Measurements from ENCODE around the gene XYLT1. TPM values are rescaled to one million over a fixed set of nuclear protein-coding genes. Genes with fewer than 3 reads are reported as not detected.

The XYLT1 gene
- total and polyA plus RNA-seq, 8 donors: 6.0 to 8.4 (median 7.3) TPM

DNA sequence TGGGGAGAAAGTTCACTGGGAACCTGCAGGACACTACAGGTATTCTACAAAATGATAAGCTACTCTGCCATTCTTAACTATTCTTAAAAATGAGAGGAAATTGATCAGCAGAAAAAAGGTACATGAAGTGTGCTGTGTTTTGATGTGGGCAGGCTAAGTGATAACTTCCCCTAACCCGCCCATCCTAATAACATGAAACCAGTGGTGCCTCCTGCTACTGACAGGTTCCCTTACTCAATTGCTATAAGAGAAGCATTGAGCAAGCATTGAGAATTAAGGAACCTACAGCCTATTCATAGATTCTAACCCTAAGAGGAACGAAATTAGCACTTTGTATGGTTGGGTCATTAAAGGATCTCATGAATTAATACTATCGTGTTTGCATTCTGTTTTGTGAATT is 18.9 kb downstream of the XYLT1 start:
- peak; percentile 52 for ATAC-seq
- Histone ChIP-seq H3K36me3 (no peaks in the 10 kb centered on the region), H3K27ac (peak overlapping the region in 1 of 2 donors; percentile 29), H3K4me3 (no peak overlapping the region), H3K4me1 (peaks cover 0 to 52% of the 10 kb centered on the region in 2 donors), H3K9me3 (no peaks in the 10 kb centered on the region), H3K27me3 (no peaks in the 10 kb centered on the region)
- DNase-seq: no peak
- TF ChIP-seq, protein P1, sequence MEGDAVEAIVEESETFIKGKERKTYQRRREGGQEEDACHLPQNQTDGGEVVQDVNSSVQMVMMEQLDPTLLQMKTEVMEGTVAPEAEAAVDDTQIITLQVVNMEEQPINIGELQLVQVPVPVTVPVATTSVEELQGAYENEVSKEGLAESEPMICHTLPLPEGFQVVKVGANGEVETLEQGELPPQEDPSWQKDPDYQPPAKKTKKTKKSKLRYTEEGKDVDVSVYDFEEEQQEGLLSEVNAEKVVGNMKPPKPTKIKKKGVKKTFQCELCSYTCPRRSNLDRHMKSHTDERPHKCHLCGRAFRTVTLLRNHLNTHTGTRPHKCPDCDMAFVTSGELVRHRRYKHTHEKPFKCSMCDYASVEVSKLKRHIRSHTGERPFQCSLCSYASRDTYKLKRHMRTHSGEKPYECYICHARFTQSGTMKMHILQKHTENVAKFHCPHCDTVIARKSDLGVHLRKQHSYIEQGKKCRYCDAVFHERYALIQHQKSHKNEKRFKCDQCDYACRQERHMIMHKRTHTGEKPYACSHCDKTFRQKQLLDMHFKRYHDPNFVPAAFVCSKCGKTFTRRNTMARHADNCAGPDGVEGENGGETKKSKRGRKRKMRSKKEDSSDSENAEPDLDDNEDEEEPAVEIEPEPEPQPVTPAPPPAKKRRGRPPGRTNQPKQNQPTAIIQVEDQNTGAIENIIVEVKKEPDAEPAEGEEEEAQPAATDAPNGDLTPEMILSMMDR (IDR thresholded peaks at IDR 0.05): no peak
- intact Hi-C loops (cut with DNase I): no loop called here

DNA sequence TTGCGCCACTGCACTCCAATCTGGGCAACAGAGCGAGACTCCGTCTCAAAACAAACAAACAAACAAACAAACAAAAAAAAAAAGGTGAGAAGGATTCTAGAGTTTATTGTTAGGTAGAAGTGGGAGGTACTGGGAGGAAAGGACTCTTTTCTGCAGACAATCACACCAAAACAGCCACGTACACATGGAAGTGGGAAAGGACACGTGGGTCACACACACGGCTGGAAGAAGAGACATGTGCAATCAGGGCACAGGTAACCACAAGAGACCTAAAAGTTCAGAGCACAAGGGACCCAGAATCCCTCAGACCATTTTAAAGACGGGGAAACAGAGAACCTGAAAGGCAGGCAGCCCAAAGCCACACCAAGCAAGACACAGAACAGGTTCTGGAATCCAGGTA is 20.5 kb downstream of the XYLT1 start:
- TF ChIP-seq, protein P1 (IDR thresholded peaks at IDR 0.05): no peak
- no peaks in the 10 kb centered on the region for H3K9me3 ChIP-seq
- intact Hi-C loops (cut with DNase I): no loop called here
- no peak overlapping the region for H3K4me3 ChIP-seq
- DNase-seq: no peak
- no peak for ATAC-seq
- H3K27me3 ChIP-seq: no peaks in the 10 kb centered on the region
- H3K36me3 ChIP-seq: no peaks in the 10 kb centered on the region
- H3K27ac ChIP-seq: no peak overlapping the region
- H3K4me1 ChIP-seq: peaks cover 0 to 52% of the 10 kb centered on the region in 2 donors

DNA sequence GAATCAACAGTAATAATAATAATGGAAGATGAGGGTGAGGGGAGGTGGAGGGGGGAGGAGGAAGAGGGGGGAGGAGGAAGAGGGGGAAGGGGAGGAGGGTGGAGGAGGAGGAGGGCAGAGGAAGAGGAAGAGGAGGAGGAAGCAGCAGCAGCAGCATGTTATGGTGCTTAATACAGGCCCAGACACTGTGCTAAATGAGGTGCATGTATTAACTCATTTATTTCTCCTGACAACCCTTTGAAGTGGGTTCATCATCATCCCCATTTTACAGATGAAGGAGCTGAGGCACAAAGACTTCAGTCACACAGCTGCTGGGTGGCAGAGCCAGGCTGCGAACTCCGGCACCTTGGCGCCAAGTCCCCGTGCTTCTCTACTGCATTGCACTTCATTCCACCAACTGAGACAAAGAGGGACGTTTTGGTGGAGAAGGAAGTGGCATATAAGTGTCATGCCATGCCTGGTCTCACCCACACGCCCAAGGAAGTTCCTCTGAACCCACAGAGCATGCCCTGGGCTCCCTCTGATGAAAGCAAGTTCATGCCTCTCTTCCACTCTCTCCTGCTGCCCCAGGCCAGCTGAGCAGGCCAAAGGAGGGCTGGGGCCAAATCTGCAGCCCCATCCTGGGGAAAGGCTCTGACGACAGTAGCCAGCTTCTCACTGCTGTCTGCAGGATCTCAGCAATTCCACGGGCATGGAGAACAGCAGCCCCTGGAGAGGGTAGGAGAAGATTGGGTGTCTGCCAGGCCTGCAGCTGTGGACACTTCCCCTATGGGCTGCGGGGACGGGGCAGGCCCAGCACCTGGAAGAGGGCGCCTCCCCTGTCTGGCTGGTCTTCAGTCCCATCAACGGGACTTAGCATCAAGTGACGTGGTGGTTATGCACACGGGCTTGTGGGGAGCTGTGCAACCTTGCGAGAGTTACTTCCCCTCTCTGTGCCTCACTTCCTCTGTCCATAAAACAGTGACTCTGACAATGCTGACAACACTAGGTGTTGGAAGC is 21.8 kb downstream of the XYLT1 start:
- DNase-seq (peak in 2 of 4 donors; percentile 63 to 88), ATAC-seq (peak; percentile 82)
- Histone ChIP-seq H3K36me3 (no peaks in the 10 kb centered on the region), H3K27me3 (no peaks in the 10 kb centered on the region), H3K4me3 (no peak overlapping the region), H3K27ac (peak overlapping the region in 1 of 2 donors; percentile 84), H3K9me3 (no peaks in the 10 kb centered on the region), H3K4me1 (peaks cover 0 to 50% of the 10 kb centered on the region in 2 donors)
- TF ChIP-seq, protein P1 (IDR thresholded peaks at IDR 0.05): no peak
- intact Hi-C loops (cut with DNase I): no loop called here

DNA sequence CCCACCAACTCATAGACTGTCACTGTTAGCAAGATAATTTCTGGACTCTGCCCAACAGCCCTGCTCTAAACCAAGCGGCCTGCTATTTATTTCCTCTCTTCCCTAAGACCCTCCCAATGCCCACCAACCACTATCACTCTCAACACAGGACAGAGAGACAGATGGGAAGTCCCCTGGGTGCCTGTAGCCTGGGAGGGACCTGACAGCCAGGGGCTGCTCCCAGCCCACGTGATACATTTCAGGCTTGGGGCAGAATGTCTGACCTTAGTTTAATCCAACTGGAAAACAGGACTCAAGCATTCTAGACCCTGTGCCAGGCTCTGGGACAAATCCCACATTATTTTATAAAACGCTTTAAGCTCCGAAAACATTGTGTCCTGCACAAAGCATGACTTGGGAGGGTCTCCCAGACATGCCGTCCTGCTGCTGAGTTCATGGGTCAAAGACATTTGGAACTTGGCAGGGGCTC is 23.6 kb downstream of the XYLT1 start:
- H3K27me3 ChIP-seq: no peaks in the 10 kb centered on the region
- TF ChIP-seq, protein P1 (IDR thresholded peaks at IDR 0.05): no peak
- no peak for DNase-seq
- H3K4me3 ChIP-seq: no peak overlapping the region
- H3K4me1 ChIP-seq: peaks cover 0 to 35% of the 10 kb centered on the region in 2 donors
- no peak overlapping the region for H3K27ac ChIP-seq
- intact Hi-C loops (cut with DNase I): no loop called here
- no peak for ATAC-seq
- no peaks in the 10 kb centered on the region for H3K36me3 ChIP-seq
- H3K9me3 ChIP-seq: no peaks in the 10 kb centered on the region

DNA sequence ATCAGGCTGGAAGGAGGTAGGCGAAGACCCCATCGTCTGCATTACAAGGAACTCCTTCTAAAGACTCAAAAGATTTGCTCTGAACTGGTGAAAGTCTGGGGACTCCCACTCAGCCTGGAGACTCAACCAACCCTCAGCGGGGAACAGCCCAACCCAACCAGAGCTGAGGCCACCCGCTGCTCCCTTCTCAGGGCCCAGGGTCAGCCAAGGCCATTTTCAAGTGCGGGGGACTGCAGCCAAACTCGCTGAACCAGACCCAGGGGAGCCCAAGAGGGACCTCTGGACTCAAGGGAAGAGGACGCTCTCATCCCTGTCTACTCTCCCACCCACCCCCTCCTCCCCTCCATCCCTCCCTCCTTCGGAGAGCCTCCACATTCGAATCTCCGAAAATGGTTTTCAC is 24.1 kb downstream of the XYLT1 start:
- Histone ChIP-seq H3K27ac (no peak overlapping the region), H3K4me1 (peaks cover 0 to 30% of the 10 kb centered on the region in 2 donors), H3K4me3 (no peak overlapping the region), H3K9me3 (no peaks in the 10 kb centered on the region), H3K27me3 (no peaks in the 10 kb centered on the region), H3K36me3 (no peaks in the 10 kb centered on the region)
- intact Hi-C loops (cut with DNase I): no loop called here
- ATAC-seq: no peak
- TF ChIP-seq, protein P1 (IDR thresholded peaks at IDR 0.05): no peak
- DNase-seq: no peak
